NCI-H1417 (cell line): ENCODE measurements around the gene FIZ1.

Source experiments
- DNase-seq, 3 experiments: peaks; one replicate each; lab custom pipeline; 2025; lab: John Stamatoyannopoulos, UW

The FIZ1 gene

GRCh38 chr19:55599468-55599841, at the start of gene FIZ1:
FIZ1 (minus strand) TSS chr19:55599517; CDS start chr19:55597865, 1,652 bp downstream.
- peak; percentile 98 to 99 (median 99) for DNase-seq

GRCh38 chr19:55648585-55649267, 49.4 kb upstream of the FIZ1 start:
- DNase-seq: no peak

GRCh38 chr19:55647732-55648584, 48.6 kb upstream of the FIZ1 start, which contains the start of gene CCDC106:
CCDC106 (plus strand) TSS chr19:55648212; CDS start chr19:55649047, 835 bp downstream.
- DNase-seq: peak; percentile 71 to 83 (median 72)

- DNase-seq: peak in 1 of 3 experiments; percentile 34
Measured at GRCh38 chr19:55646889-55647731, 47.8 kb upstream of the FIZ1 start.

DNA sequence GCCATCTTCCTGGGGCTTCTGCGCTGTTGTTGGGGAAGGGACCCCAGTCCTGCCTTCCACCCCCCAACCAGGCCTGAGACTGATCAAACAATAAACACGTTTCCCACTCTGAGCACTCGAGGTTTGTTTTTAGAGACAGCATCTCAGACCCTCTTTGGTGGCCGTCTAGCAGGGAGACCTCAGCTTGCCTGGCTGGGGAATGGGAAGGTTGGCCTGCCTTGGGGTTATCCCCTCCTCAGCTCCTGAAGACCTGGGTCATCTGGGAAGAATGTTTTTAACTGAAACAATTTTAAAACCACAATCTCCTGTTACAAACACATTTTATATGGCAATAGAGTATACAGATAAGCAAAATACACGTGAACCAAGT, 46.2 kb upstream of the FIZ1 start:
- DNase-seq: no peak

DNA sequence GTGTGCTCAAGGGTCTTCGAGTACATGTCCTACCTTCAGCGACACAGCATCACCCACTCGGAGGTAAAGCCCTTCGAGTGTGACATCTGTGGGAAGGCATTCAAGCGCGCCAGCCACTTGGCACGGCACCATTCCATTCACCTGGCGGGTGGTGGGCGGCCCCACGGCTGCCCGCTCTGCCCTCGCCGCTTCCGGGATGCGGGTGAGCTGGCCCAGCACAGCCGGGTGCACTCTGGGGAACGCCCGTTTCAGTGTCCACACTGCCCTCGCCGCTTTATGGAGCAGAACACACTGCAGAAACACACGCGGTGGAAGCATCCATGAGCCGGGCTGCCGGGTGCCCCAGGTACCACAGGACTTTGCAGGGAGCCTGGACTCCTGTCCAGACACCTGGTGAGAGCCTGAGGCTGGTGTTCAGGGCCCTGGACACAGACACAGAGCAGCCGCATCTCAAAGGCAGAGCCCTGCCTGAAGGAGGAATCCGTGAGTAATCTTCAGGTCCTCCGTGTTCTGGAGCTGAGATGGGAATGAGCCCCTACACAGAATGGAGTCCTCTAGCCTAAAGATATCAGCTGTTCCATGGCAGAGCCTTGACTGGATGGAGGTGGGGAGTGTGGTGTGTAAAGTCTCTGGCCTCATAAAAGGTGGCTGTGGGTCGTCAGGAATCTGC, 45.7 kb upstream of the FIZ1 start:
- no peak for DNase-seq

DNA sequence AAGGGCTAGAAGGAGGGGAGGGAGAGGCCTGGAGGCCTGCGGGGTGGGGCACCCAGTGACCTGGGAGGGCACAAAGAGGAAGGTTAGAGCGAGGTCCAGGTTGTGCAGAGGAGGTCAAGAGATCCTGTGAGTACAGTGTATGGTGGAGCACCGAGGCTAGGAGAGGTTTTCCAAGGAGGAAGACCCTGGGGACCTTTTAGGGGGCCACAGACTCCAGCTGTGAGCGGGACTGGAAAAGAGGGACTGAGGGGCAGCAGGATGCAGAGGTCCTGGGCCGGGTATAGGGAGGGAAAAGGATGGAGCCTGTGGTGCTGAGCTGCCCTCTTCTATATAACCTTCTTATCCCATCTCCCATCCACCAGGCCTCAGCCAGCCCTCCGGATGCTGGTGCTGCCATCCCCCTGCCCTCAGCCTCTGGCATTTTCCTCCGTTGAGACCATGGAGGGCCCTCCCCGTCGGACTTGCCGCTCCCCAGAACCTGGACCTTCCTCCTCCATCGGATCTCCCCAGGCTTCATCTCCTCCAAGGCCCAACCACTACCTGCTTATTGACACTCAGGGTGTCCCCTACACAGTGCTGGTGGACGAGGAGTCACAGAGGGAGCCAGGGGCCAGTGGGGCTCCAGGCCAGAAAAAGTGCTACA, 45.0 kb upstream of the FIZ1 start:
- DNase-seq: no peak

GRCh38 chr19:55643887-55644176, 44.5 kb upstream of the FIZ1 start:
- no peak for DNase-seq

DNA sequence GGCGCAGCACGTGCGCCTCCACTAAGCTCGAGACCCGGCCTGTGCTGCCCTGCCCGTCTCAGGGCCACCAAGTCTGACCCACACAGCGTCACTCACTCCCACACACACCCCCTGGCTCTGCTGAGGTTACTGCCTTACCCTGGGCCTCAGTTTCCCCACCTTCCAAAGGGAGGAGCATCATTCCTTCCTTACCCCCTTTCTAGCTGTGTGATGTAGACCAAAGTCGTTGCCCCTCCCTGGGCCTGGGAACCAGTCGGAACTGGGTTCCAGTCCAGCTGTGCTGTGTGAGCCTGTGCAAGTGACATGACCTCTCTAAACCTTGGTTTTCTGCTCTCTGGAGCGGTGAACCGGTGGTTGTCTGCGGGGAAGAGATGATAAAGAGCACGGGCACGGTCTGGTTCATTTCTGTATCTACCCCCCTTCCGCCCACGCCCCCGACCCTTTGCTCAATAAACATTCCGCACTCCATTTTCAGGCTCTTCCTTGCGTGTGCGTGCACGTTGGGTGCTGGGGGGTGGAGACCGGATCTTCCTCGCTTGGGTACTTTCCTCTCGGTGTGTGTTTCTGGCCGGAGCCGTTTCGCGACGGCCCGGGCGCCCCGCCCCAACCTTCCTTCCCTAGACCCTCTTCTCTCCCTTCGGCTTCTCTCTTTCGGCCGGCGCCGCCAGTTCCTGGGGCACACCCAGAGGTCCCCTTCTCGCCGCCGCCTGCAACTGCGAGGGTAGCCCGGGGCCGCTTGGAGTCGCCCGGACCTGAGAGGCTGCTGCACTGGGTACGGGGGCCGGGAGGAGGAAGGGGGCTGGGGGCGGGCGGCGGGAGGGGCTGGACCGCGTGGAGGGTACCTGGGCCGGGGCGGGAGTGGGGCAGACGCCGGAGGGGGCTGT, 43.9 kb upstream of the FIZ1 start, which contains the start of gene ZNF581:
Gene ZNF581, plus strand, starts transcription at position 647 of the 884 bp plus-strand sequence. CDS start 923 bp downstream, outside the sequence.
- peak; percentile 57 to 70 (median 62) for DNase-seq

- peak in 2 of 3 experiments; percentile 29 to 45 for DNase-seq
Measured at GRCh38 chr19:55642153-55643002, 43.1 kb upstream of the FIZ1 start.

- DNase-seq: peak in 1 of 3 experiments; percentile 48
Measured at GRCh38 chr19:55641426-55642152, 42.3 kb upstream of the FIZ1 start.

DNA sequence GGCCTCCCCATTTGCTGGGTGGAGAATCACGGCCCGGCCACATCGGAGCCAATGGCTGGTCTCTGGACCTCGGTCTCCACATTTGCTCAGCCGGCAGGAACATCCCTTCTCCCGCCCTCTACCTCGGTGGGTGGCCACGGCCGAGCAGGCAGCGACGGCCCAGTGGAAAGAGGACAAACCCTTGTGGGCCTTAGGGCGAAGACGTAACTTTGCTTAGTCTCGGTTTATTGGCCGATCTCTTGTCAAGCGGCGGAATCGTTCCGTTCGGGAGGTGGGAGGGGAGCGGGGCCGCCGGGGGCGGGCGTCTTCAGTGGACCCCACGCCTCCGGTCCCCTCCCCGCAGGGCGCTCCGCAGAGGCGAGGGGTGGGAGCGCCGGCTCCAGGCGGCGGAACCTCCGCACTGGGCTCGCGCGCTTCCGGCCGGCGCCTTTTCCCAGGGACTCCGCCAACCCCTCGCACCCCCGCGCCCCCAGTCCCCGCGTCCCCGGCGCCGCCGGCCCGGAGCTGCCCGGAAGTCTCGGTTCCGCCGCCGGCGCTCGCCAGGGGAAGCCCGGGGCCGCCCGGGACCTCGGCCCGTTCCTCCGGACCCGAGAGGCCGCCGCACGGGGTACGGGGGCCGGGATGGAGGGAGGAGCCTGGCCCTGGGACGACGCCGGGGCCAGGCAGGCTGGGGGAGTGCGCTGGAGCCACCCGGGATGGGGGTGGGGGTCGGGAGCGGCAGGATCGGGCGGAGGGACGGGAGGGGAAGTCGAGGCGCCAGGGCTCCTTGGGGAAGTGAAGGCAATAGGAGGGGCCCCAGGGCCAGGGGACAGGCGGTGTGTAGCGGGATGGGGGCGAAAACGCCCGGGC, 41.5 kb upstream of the FIZ1 start, which contains the start of gene ZNF580:
Gene ZNF580, plus strand, starts transcription at position 426 of the 849 bp plus-strand sequence. CDS start 1,507 bp downstream, outside the sequence.
- peak; percentile 73 to 84 (median 77) for DNase-seq

DNA sequence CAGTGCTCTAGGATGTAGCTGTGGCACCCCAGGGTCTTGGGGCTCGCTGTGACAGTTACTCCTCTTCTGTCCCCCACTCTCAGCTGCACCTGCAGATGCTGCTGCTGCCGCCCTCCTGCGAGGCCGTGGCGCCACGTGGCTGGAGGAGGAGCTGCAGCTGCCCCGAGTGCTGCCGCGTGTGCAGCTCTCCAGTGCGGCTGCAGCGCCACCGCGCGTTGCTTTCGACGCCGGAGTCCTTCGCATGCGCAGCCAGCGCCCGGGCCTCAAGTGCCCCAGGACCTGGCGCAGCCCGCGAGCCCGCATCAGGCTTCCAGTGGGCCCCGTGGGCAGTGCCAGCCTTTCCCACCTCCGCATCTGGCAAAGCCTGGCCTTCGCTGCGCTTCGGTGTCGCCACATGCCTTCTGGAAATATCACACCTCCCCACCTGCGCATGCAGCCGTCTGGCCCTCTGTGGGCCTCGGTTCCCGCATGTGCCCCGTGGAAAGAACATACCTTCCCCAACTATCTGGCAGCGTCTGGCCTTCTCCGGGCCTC, 40.8 kb upstream of the FIZ1 start:
- peak; percentile 58 to 91 (median 86) for DNase-seq

DNA sequence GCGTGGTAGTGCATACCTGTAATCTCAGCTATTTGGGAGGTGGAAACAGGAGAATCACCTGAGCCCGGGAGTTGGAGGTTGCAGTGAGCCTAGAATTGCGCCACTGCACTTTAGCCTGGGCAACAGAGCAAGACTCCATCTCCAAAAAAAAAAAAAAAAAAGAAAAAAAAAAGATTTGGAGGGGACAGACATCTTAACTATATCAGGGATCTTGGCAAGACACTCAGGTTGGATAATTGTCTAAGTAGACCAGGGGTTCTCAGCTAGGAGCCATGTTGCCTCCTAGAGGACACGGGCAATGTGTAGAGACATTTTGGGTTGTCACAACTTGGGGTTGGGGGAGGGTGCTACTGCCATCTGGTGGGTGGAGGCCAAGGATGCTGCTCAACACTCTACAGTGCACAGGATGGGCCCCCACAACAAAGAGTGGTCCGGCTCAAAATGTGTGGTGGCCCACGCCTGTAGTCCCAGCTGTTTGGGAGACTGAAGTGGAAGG, 39.6 kb upstream of the FIZ1 start:
- peak in 2 of 3 experiments; percentile 26 to 46 for DNase-seq

GRCh38 chr19:55637534-55637933, 38.2 kb upstream of the FIZ1 start:
- DNase-seq: no peak

DNA sequence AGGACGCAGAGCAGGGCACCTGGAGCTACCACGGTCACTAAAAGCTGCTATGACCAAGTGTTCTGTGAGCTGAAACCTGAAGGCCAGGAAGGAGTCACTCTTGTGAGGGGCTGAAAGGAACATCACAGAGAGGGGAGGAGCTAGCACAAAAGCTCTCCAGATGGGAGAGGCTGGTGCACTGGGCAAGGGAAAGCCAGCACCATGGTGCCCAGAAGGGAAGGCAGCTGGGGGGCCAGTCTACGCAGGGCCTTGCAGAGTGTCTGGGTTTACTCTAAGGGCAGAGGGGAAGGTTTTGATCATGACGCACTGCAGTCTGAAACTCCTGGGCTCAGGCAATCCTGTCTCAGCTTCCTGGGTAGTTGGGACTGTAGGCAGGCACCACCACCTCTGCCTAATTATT, 37.4 kb upstream of the FIZ1 start:
- no peak for DNase-seq
